GM12875 (cell line): ENCODE results near the gene RFPL1.
"Not testable (repeated sequence)": the region's sequence is repeated elsewhere in the genome, so short reads cannot be mapped to it uniquely, and the experiment has no call there.

Source experiments
- H3K4me3 ChIP-seq: one replicate; pipeline ENCODE4 v1.5.1; 2011; ENCODE audit warnings: low read depth, low read length, control low read depth
- TF ChIP-seq, protein P1 (sequence below): IDR thresholded peaks from 2 replicates; pipeline ENCODE4 v1.5.1; 2011; ENCODE audit warnings: low read depth, mild to moderate bottlenecking, control low read depth, inconsistent platforms, low read length, moderate library complexity, borderline replicate concordance; ENCODE audit not compliant: insufficient read depth

The RFPL1 gene

DNA sequence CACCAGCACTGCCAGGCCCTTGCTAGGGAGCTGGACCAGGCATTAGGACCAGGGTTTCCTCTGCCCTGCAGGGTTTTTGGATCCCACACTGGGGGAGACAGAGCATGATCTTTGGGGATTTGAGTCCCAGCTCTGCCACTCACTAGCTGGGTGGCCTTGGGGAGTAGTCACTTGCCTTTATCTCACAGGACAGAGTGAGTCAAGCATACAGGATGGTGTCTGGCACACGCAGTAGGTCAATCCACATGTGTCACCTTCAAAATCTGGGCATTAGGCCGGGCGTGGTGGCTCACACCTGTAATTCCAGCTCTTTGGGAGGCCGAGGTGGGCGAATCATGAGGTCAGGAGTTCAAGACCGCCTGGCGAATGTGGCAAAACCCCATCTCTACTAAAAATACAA is 44.3 kb downstream of the RFPL1 start:
- no peak overlapping the region for H3K4me3 ChIP-seq
- TF ChIP-seq, protein P1, sequence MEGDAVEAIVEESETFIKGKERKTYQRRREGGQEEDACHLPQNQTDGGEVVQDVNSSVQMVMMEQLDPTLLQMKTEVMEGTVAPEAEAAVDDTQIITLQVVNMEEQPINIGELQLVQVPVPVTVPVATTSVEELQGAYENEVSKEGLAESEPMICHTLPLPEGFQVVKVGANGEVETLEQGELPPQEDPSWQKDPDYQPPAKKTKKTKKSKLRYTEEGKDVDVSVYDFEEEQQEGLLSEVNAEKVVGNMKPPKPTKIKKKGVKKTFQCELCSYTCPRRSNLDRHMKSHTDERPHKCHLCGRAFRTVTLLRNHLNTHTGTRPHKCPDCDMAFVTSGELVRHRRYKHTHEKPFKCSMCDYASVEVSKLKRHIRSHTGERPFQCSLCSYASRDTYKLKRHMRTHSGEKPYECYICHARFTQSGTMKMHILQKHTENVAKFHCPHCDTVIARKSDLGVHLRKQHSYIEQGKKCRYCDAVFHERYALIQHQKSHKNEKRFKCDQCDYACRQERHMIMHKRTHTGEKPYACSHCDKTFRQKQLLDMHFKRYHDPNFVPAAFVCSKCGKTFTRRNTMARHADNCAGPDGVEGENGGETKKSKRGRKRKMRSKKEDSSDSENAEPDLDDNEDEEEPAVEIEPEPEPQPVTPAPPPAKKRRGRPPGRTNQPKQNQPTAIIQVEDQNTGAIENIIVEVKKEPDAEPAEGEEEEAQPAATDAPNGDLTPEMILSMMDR: no peak

DNA sequence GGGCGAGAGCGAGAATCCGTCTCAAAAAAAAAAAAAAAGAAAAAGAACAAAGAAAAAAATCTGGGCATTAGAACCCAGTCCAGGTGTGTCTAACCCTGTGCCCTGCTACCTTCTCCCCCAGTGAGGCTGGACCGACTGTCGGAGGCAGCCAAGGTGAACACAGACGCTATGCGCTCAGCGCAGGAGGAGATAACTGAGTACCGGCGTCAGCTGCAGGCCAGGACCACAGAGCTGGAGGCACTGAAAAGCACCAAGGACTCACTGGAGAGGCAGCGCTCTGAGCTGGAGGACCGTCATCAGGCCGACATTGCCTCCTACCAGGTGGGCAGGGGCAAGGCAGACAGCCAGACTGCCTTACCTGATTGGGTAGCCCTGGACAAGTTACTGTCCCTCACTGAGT is 44.9 kb downstream of the RFPL1 start:
- TF ChIP-seq, protein P1: no peak
- H3K4me3 ChIP-seq: no peak overlapping the region

DNA sequence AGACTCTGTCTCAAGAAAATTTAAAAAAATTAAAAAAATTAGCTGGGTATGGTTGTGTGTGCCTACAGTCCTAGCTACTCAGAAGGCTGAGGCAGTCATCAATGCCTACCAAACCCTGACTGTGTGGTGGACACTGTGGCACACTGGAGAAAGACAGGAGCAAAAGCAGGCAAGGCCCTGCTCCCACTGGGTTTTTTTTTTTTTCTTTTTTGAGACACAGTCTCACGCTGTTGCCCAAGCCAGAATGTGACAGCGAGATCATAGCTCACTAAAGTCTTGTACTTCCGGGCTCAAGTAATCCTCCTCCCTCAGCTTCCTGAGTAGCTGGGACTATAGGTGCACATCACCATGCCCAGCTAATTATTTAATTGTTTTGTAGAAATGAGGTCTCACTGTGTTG is 46.3 kb downstream of the RFPL1 start:
- TF ChIP-seq, protein P1: no peak
- H3K4me3 ChIP-seq: no peak overlapping the region

DNA sequence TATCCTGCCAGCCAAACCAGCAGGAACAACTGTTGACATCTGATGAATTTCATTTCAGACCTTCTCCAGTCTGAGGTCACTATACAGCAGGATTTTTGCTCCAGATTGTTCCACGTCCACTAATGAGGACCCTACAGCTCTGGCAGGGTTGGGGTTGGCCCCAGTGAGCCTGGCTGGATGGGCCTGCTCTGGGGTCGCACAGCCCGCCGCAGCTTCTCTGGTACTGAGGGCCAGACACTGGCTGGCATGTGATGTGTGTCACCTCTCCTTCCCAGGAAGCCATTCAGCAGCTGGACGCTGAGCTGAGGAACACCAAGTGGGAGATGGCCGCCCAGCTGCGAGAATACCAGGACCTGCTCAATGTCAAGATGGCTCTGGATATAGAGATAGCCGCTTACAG is 47.1 kb downstream of the RFPL1 start:
- H3K4me3 ChIP-seq: no peak overlapping the region
- TF ChIP-seq, protein P1: no peak

DNA sequence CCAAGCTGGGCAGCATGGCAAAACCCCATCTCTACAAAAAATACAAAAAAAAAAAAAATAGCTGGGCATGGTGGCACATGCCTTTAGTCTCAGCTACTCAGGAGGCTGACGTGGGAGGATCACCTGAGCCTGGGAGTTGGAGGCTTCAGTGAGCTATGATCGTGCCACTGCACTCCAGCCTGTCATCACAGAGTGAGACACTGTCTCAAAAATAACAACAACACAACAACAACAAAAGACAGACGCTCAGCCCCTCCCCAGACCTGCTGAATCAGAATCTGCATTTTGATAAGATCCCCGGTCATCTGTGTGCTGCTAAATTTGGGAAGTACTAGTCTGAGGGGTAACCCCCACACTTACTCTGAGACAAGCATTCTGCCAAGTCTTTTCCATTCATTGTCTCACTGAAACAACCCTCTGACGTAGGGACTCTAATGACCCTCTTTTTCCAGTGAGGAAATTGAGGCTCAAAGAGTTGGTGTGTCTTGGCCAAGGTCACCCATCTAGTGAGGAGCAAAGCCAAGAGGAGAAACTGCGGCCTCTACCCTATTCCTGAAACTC is 49.1 kb downstream of the RFPL1 start:
- TF ChIP-seq, protein P1: no peak
- no peak overlapping the region for H3K4me3 ChIP-seq

DNA sequence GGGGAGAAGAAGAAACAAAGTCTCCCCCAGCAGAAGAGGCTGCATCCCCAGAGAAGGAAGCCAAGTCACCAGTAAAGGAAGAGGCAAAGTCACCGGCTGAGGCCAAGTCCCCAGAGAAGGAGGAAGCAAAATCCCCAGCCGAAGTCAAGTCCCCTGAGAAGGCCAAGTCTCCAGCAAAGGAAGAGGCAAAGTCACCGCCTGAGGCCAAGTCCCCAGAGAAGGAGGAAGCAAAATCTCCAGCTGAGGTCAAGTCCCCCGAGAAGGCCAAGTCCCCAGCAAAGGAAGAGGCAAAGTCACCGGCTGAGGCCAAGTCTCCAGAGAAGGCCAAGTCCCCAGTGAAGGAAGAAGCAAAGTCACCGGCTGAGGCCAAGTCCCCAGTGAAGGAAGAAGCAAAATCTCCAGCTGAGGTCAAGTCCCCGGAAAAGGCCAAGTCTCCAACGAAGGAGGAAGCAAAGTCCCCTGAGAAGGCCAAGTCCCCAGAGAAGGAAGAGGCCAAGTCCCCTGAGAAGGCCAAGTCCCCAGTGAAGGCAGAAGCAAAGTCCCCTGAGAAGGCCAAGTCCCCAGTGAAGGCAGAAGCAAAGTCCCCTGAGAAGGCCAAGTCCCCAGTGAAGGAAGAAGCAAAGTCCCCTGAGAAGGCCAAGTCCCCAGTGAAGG is 50.9 kb downstream of the RFPL1 start:
- H3K4me3 ChIP-seq: not testable (repeated sequence)

DNA sequence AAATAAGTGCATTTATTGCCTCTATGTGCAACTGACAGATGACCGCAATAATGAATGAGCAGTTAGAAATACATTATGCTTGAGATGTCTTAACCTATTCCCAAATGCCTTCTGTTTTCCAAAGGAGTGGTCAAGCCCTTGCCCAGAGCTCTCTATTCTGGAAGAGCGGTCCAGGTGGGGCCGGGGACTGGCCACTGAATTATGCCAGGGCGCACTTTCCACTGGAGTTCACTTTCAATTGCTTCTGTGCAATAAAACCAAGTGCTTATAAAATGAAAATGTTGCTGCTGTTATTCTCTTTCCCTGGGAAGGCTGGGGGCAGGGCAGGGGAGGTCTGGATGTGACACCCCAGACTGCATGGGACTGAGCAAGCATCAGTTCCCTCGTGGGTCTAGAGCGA is 52.6 kb downstream of the RFPL1 start:
- H3K4me3 ChIP-seq: no peak overlapping the region
- TF ChIP-seq, protein P1: no peak
